Cardiac ventricle fibroblast (primary cell): ENCODE measurements around the gene ZIC1. TPM values are rescaled to one million over a fixed set of nuclear protein-coding genes. Genes with fewer than 3 reads are reported as not detected.

Experiments
- total RNA-seq: library from RNA; depleted of rRNA; stranded (reverse); fragments of >200 nt; gene quantifications from 2 replicates; pipeline ENCODE4 v1.2.3, GENCODE V29; 2015

Gene ZIC1
- total RNA-seq = not detected in 2 replicates

DNA sequence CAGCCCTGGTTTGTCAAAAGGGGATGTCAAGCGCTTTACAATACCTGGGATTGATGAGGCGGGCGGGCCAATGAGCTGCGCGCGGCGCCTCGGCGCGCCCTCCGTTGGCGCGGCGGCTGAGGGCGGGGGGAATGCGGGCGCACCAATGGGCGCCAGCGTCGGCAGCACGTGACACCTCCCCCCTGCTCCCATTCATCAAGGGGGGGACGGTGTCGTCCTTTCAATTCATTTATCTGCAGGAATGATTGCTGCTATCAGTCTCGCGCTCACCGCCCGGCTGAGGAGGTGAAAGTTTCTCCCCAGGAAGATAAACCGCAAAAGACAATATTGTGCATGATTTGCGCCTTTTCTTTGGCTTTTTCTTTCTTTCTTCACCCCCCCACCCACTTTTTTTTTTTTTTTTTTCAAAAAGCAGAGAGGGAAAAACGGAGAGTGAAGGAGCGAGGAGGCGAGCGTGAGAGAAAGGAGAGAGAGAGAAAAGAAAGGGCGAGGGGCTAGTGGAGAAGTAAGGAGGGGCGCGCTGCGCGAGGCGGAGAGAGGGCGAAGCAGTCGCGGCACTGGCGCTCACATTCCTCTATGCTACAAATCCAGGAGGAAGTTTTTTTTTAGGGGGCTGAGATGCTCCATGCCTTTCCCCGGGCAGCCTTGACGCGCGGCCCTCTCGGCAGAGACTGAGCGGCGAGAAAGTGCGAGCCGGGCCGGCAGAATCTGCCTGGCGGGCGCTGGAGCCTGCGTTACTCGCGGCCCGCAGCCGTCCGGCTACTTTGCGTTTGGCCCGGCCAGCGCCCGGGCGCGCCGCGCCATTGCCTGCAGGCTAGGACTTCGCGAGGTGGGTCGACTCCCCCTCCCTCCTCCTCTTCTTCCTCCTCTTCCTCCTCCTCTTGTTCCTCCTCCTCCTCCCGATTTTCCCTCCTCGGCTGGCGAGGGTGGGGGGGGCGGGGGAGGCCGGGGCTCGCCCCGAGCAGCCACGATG is at the start of gene ZIC1:
Gene ZIC1 (plus strand): TSS at position 223 of the 973 bp plus-strand sequence. CDS start 748 bp downstream, at position 971.

DNA sequence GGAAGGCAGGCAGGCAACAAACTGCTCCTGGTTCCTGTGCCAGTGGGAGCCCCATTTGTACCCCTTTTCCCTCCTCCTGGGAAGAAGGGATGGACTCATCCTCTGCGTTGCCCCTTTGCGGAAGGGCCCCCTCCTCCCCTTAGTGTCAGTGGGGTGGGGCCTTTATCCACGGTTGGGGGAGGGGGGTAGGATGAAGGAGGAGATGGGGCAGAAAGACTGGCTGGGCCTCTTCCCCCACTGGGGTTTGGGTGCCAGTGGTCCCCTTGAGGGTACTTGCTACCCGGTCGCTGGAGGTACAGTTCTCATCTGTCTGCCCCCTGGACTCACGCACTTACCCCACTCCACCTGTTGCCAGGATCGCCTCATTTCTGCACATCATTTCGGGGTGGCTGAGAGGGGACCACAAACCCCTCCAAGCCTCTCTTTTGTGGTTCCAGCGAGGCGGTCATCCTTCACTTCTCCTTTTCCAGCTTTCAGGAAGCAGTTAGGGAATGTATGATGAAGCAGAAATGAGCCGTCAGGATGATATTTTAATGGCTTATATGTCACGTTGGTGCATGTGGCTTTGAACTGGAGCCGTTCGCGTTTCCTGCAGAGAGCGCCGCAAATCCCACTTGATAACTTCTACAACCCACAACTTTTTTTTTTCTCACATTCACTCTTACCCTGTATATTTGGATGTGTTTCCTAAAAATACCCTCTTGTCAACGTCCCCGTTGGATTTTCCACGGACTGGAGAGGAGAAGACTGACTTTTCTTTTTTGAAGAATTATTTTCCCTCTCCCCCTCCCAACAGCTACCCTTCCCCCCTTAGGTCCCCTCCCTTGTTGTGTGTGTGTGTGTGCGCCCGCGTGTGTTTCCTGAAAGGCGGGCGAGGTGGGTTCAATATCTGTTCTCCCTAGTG is 2.9 kb upstream of the ZIC1 start, which contains the start of gene ZIC4:
Gene ZIC4 (minus strand): TSS at position 516 of the 904 bp plus-strand sequence. CDS start 3,746 bp downstream, outside the sequence.

Other genes starting within 250 kb of the ZIC1 start
- gene ZIC4, start 2.8 kb upstream of the ZIC1 start, total RNA-seq = not detected in 2 replicates